Ascending aorta (tissue), 2 donors: Measurements from ENCODE around the gene GPS1. TPM values are rescaled to one million over a fixed set of nuclear protein-coding genes. Genes with fewer than 3 reads are reported as not detected.

Source experiments
- DNase-seq, 2 donors: peaks; one replicate each; pipeline ENCODE4 v3.0.0-alpha.2; 2019; ENCODE audit warnings: low spot score in 2 of 2
- H3K27ac ChIP-seq, 2 donors: fragments of 200-600 bp; sonication (generic); one replicate each; pipeline ENCODE4 v1.5.1; 2016 to 2017; ENCODE audit warnings: mild to moderate bottlenecking in 1 of 2
- H3K27me3 ChIP-seq: fragments of 200-600 bp; sonication (generic); one replicate; pipeline ENCODE4 v1.5.1; 2017
- H3K36me3 ChIP-seq, 2 donors: fragments of 200-600 bp; sonication (generic); one replicate each; pipeline ENCODE4 v1.5.1; 2016
- H3K4me1 ChIP-seq, 2 donors: fragments of 200-600 bp; sonication (generic); one replicate each; pipeline ENCODE4 v1.5.1; 2016 to 2017; ENCODE audit warnings: mild to moderate bottlenecking in 1 of 2
- H3K4me3 ChIP-seq, 2 donors: fragments of 200-600 bp; sonication (generic); one replicate each; pipeline ENCODE4 v1.5.1; 2016 to 2017; ENCODE audit warnings: mild to moderate bottlenecking in 1 of 2
- H3K9me3 ChIP-seq, 2 donors: fragments of 200-600 bp; sonication (generic); one replicate each; pipeline ENCODE4 v1.5.1; 2016
- CTCF ChIP-seq, 3 experiments: fragments of 200-600 bp in 2 of 3; fragments of 450-650 bp in 1 of 3; sonication (generic) in 2 of 3; IDR thresholded peaks; one replicate each; pipeline ENCODE4 v1.5.1; 2016 to 2019; ENCODE audit warnings: antibody characterized with exemption in 3 of 3, mild to moderate bottlenecking in 1 of 3, moderate library complexity in 1 of 3
- intact Hi-C: fragments of 100-400 bp; cut with DNase I; formaldehyde crosslinking; loops from one replicate; pipeline ENCODE4 v1.15.1; 2023
- total RNA-seq: library from RNA; depleted of rRNA; stranded (reverse); fragments of >200 nt; gene quantifications from one replicate; pipeline ENCODE4 v1.1.0, GENCODE V29; 2016

Gene GPS1
- total RNA-seq, 1 donor from 2014 or later, result 42.1 TPM

GRCh38 chr17:82022310-82022980 lies 29.3 kb upstream of the GPS1 start, which contains the start of gene CENPX:
Gene CENPX, minus strand, starts transcription at chr17:82022878. Its CDS starts 17 bp downstream, at chr17:82022861.
- no peak for TF ChIP-seq CTCF (IDR thresholded peaks at IDR 0.05)
- H3K9me3 ChIP-seq, result no peaks in the 10 kb centered on the region
- H3K36me3 ChIP-seq, result peaks cover 0 to 14% of the 10 kb centered on the region in 2 donors
- H3K4me3 ChIP-seq, result peak within 1 kb of the TSS; percentile 89 to 99
- no peak for DNase-seq
- H3K4me1 ChIP-seq, result peaks cover 12 to 20% of the 10 kb centered on the region in 2 donors
- H3K27me3 ChIP-seq, result no peaks in the 10 kb centered on the region
- intact Hi-C loops, result loop anchor here (1.0 to 5.0 kb wide), 5 partner anchors 18 to 190 kb away; partner anchors contain the start of genes ARHGDIA, CCDC57, GPS1 and PCYT2
- peak within 1 kb of the TSS; percentile 56 to 71 for H3K27ac ChIP-seq

DNA sequence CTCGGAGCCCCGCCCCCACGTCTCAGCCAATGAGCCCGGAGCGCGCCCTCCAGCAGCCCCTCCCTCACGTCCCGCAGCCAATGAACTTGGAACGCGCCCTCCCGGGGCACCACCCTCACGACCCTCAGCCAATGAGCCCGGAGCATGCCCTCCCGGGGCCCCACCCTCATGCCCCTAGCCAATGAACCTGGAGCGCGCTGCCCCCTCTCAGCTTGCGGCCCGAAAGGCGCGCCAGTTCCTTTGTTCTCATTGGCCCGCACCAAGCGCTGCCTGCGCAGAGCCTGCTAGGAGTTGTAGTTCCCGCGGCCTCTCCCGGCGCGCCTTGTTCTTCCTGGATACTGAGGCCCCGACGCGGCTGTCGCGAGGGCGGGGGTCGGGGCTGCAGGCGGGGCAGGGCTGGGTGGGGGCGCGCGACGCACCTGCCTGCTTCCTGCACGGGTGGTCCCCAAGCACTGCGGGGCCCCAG lies 28.7 kb upstream of the GPS1 start, which contains the start of gene LRRC45:
Gene LRRC45 (plus strand): TSS at position 325 of the 466 bp plus-strand sequence. CDS start 339 bp downstream, outside the sequence.
- no peak for TF ChIP-seq CTCF (IDR thresholded peaks at IDR 0.05)
- Histone ChIP-seq H3K36me3 (peaks cover 0 to 10% of the 10 kb centered on the region in 2 donors), H3K4me3 (peak within 1 kb of the TSS; percentile 89 to 99), H3K9me3 (no peaks in the 10 kb centered on the region), H3K27me3 (no peaks in the 10 kb centered on the region), H3K27ac (peak within 1 kb of the TSS; percentile 56 to 71), H3K4me1 (peaks cover 12 to 20% of the 10 kb centered on the region in 2 donors)
- intact Hi-C loops, result loop anchor here (1.0 to 5.0 kb wide), 8 partner anchors 14 to 189 kb away; partner anchors contain the start of genes ARHGDIA, ASPSCR1, CCDC57 and DCXR
- DNase-seq, result peak; percentile 99 to 100

DNA sequence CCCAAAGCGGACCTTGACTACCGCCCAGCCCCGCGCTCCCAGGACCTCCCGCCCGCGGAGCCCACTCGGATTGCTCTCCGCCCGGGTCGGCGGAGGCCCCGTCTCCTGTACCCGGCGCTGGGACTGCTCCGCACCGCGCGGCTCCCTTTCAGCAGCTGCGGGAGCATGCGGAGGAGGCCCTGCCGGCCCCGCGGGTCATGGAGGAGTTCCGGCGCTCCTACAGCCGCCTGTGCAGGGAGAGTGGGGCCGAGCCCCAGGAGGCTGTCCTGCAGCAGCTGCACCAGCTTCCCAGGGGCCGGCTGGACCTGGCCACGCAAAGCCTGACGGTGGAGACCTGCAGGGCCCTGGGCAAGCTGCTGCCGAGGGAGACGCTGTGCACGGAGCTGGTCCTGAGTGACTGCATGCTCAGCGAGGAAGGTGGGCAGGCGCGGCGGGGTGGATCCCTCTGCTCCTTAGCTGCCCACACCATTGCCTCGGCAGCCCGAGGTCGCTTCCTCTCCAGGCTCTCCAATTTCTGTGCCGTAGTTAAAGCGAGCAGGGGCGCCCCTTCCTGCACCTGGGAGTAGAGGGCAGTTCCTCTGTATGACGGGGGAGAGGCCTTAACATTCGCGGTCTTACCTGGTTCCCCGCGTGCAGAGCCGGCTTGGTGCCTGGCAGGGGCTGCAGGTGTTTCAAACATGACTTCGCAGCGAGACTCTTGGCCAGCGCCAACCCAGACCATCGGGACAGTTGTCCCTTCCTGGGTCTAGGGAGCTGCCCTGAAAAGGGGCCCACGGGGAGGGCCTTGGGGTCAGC lies 28.1 kb upstream of the GPS1 start:
- no peak for TF ChIP-seq CTCF (IDR thresholded peaks at IDR 0.05)
- H3K4me3 ChIP-seq, result peak overlapping the region; percentile 89 to 94
- no peaks in the 10 kb centered on the region for H3K27me3 ChIP-seq
- H3K36me3 ChIP-seq, result peaks cover 0 to 4% of the 10 kb centered on the region in 2 donors
- H3K4me1 ChIP-seq, result peaks cover 12 to 20% of the 10 kb centered on the region in 2 donors
- intact Hi-C loops, result loop anchor here (1.0 to 5.0 kb wide), 7 partner anchors 14 to 189 kb away; partner anchors contain the start of genes ARHGDIA, ASPSCR1, CCDC57 and DCXR
- DNase-seq, result no peak
- no peak overlapping the region for H3K27ac ChIP-seq
- H3K9me3 ChIP-seq, result no peaks in the 10 kb centered on the region

- no peaks in the 10 kb centered on the region for H3K27me3 ChIP-seq
- DNase-seq, result no peak
- H3K4me1 ChIP-seq, result peaks cover 12 to 20% of the 10 kb centered on the region in 2 donors
- no peak for TF ChIP-seq CTCF (IDR thresholded peaks at IDR 0.05)
- intact Hi-C loops, result loop anchor here (5.0 kb wide), 3 partner anchors 113 to 187 kb away; partner anchors contain the start of genes ARHGDIA, CCDC57 and PCYT2
- H3K9me3 ChIP-seq, result no peaks in the 10 kb centered on the region
- no peaks in the 10 kb centered on the region for H3K36me3 ChIP-seq
- H3K4me3 ChIP-seq, result no peak overlapping the region
- no peak overlapping the region for H3K27ac ChIP-seq
These were observed 26.8 kb upstream of the GPS1 start for GRCh38 chr17:82024859-82025258.

- no peaks in the 10 kb centered on the region for H3K9me3 ChIP-seq
- no peak for TF ChIP-seq CTCF (IDR thresholded peaks at IDR 0.05)
- H3K27ac ChIP-seq, result no peak overlapping the region
- H3K4me3 ChIP-seq, result no peak overlapping the region
- intact Hi-C loops, result no loop called here
- H3K4me1 ChIP-seq, result peaks cover 17 to 27% of the 10 kb centered on the region in 2 donors
- H3K27me3 ChIP-seq, result no peaks in the 10 kb centered on the region
- no peak for DNase-seq
- no peaks in the 10 kb centered on the region for H3K36me3 ChIP-seq
These were observed 26.1 kb upstream of the GPS1 start for GRCh38 chr17:82025401-82026107.
